HCT116 (cell line): ENCODE data around the gene CCDC38. TPM values are rescaled to one million over a fixed set of nuclear protein-coding genes. Genes with fewer than 3 reads are reported as not detected.

Experiments used
- ATAC-seq: fragments of 200-7000 bp; cut with Tn5 transposase; 2 replicates; pipeline ENCODE4 v1.9.1; 2020; ENCODE audit warnings: mild to moderate bottlenecking, moderate library complexity
- BruUV-seq: library from RNA; stranded (reverse); fragments of 400-500 nt; replicated peaks from 2 replicates; lab custom pipeline; 2021; lab: Mats Ljungman, UMichigan
- CTCF ChIA-PET: fragments of 300-600 bp; sonication (Branson Sonifier 250); formaldehyde crosslinking; loops from one replicate; lab custom pipeline; 2021; ENCODE audit warnings: antibody characterized with exemption; lab: Charles Lee
- POLR2A ChIA-PET: fragments of 300-600, 350-600 bp; sonication (Branson Sonifier 250); formaldehyde crosslinking; loops from one replicate; lab custom pipeline; 2021; ENCODE audit warnings: antibody characterized with exemption; lab: Charles Lee
- RAD21 ChIA-PET, 2 experiments: fragments of 300-600 bp; sonication (Branson Sonifier 250); formaldehyde crosslinking; loops; one replicate each; lab custom pipeline; 2023; ENCODE audit warnings: low total read pairs in 2 of 2; ENCODE audit not compliant: uncharacterized antibody in 2 of 2, unreplicated experiment in 2 of 2, low non-redundant PET in 1 of 2; lab: Charles Lee
- DNase-seq: peaks from one replicate; pipeline ENCODE4 v3.0.0-alpha.2; 2010; ENCODE audit warnings: low read depth, low spot score
- H2AFZ ChIP-seq: fragments of 200-600 bp; shearing (Covaris generic), sonication (generic); 2 replicates; pipeline ENCODE4 v1.6.1; 2017; ENCODE audit warnings: low read depth, mixed run types, mixed read lengths, antibody characterized with exemption, low read length; ENCODE audit not compliant: poor library complexity, severe bottlenecking
- H3K27ac ChIP-seq: 2 replicates; pipeline ENCODE4 v1.5.1; 2012; ENCODE audit warnings: low read depth, low read length
- H3K27me3 ChIP-seq: fragments of 200-600 bp; sonication (generic); 2 replicates; pipeline ENCODE4 v1.6.1; 2016; ENCODE audit warnings: mixed run types, low read length, mixed read lengths; ENCODE audit not compliant: insufficient read depth
- H3K36me3 ChIP-seq, 2 experiments: fragments of 200-500 bp in 1 of 2; fragments of 200-600 bp in 1 of 2; sonication (Bioruptor generic) in 1 of 2; sonication (generic) in 1 of 2; 2 replicates each; pipeline versions ENCODE4 v1.5.1 to v1.6.1; 2014 to 2016; ENCODE audit warnings: low read length in 2 of 2, inconsistent platforms in 1 of 2, mixed read lengths in 1 of 2, mixed run types in 1 of 2; ENCODE audit not compliant: insufficient read depth in 2 of 2, control insufficient read depth in 1 of 2
- H3K4me1 ChIP-seq, 2 experiments: fragments of 200-600 bp in 1 of 2; sonication (generic) in 1 of 2; 2 replicates each; pipeline versions ENCODE4 v1.5.1 to v1.6.1; 2012 to 2017; ENCODE audit warnings: low read length in 2 of 2, inconsistent platforms in 1 of 2, mild to moderate bottlenecking in 1 of 2, mixed read lengths in 1 of 2, mixed run types in 1 of 2, moderate library complexity in 1 of 2; ENCODE audit not compliant: insufficient read depth in 2 of 2, control insufficient read depth in 1 of 2
- H3K4me2 ChIP-seq: fragments of 200-600 bp; sonication (generic); 2 replicates; pipeline ENCODE4 v1.6.1; 2017; ENCODE audit warnings: mixed run types, low read length, mixed read lengths
- H3K4me3 ChIP-seq, 2 experiments: fragments of 200-600 bp in 1 of 2; sonication (generic) in 1 of 2; replicated peaks in 1 of 2; 2 replicates each; pipeline ENCODE4 v1.5.1; 2011 to 2016; ENCODE audit warnings: low read length in 2 of 2, control low read depth in 1 of 2, low read depth in 1 of 2, mild to moderate bottlenecking in 1 of 2, mixed read lengths in 1 of 2, mixed run types in 1 of 2
- H3K79me2 ChIP-seq: fragments of 200-600 bp; sonication (generic); 2 replicates; pipeline ENCODE4 v1.6.1; 2017; ENCODE audit warnings: mild to moderate bottlenecking, mixed run types, low read length, moderate library complexity, mixed read lengths; ENCODE audit not compliant: insufficient read depth
- H3K9ac ChIP-seq: fragments of 200-600 bp; sonication (generic); 2 replicates; pipeline ENCODE4 v1.6.1; 2016; ENCODE audit warnings: low read length, mixed read lengths
- H3K9me2 ChIP-seq: fragments of 200-600 bp; sonication (generic), shearing (Covaris generic); 2 replicates; pipeline ENCODE4 v1.6.1; 2017; ENCODE audit warnings: mixed run types, mild to moderate bottlenecking, moderate library complexity; ENCODE audit not compliant: insufficient read depth
- H3K9me3 ChIP-seq, 2 experiments: fragments of 200-500 bp in 1 of 2; fragments of 200-600 bp in 1 of 2; sonication (Bioruptor generic) in 1 of 2; sonication (generic) in 1 of 2; 2 replicates each; pipeline ENCODE4 v1.6.1; 2014 to 2017; ENCODE audit warnings: low read length in 2 of 2, mixed read lengths in 2 of 2, inconsistent platforms in 1 of 2, low read depth in 1 of 2, mild to moderate bottlenecking in 1 of 2, mixed run types in 1 of 2, moderate library complexity in 1 of 2; ENCODE audit not compliant: control insufficient read depth in 1 of 2, insufficient read depth in 1 of 2
- H4K20me1 ChIP-seq: fragments of 200-600 bp; sonication (generic), shearing (Covaris generic); 2 replicates; pipeline ENCODE4 v1.6.1; 2017; ENCODE audit warnings: mixed run types, mild to moderate bottlenecking, moderate library complexity; ENCODE audit not compliant: insufficient read depth
- ATF3 ChIP-seq: IDR thresholded peaks from 2 replicates; pipeline ENCODE4 v1.6.1; 2012
- EZH2phosphoT487 ChIP-seq: fragments of 200-600 bp; IDR thresholded peaks from 2 replicates; pipeline ENCODE4 v1.6.1; 2018; ENCODE audit warnings: antibody characterized with exemption, borderline replicate concordance
- FOSL1 ChIP-seq: IDR thresholded peaks from 2 replicates; pipeline ENCODE4 v1.6.1; 2012; ENCODE audit warnings: low read depth
- JUND ChIP-seq: IDR thresholded peaks from 2 replicates; pipeline ENCODE4 v1.6.1; 2012
- MAX ChIP-seq: IDR thresholded peaks from 2 replicates; pipeline ENCODE4 v1.6.1; 2012
- REST ChIP-seq: IDR thresholded peaks from 2 replicates; pipeline ENCODE4 v1.6.1; 2012; ENCODE audit warnings: low read depth
- SRF ChIP-seq: IDR thresholded peaks from 2 replicates; pipeline ENCODE4 v1.6.1; 2012; ENCODE audit warnings: low read depth
- intact Hi-C: fragments of 100-400 bp; cut with micrococcal nuclease; formaldehyde crosslinking; loops from 2 replicates; pipeline ENCODE4 v1.10.0; 2022
- total RNA-seq: library from RNA; stranded (reverse); gene quantifications from one replicate; pipeline ENCODE4 v1.2.1, GENCODE V29; 2021; ENCODE audit not compliant: unreplicated experiment

CCDC38 gene
- total RNA-seq, 1 experiment from 2014 or later = 0.27 TPM

GRCh38 chr12:95836630-95837239, 105.7 kb downstream of the CCDC38 start:
- peak overlapping the region; percentile 19 for H2AFZ ChIP-seq
- no peaks in the 10 kb centered on the region for H3K9me2 ChIP-seq
- CTCF ChIA-PET = no interaction called here
- H3K9me3 ChIP-seq = no peaks in the 10 kb centered on the region
- H3K79me2 ChIP-seq = no peaks in the 10 kb centered on the region
- DNase-seq (no peak), ATAC-seq (peak; percentile 71)
- intact Hi-C loops = no loop called here
- peaks cover 7 to 26% of the 10 kb centered on the region in 2 experiments; a peak in 3 of 4 replicates for H3K4me1 ChIP-seq
- no peaks in the 10 kb centered on the region for H3K27me3 ChIP-seq
- no peak overlapping the region for H3K27ac ChIP-seq
- no peak overlapping the region for H3K4me3 ChIP-seq
- H3K36me3 ChIP-seq = no peaks in the 10 kb centered on the region
- no peaks in the 10 kb centered on the region for H4K20me1 ChIP-seq
- POLR2A ChIA-PET = no interaction called here
- H3K4me2 ChIP-seq = peak overlapping the region; percentile 27
- no TSS peak for BruUV-seq
- TF ChIP-seq ATF3 (no peak), MAX (no peak), FOSL1 (no peak), SRF (no peak), EZH2phosphoT487 (no peak), JUND (no peak), REST (no peak)
- no peak overlapping the region for H3K9ac ChIP-seq
- RAD21 ChIA-PET = interaction anchor here in 1 of 2 experiments (1.4 kb wide), 1 partner anchor 250 kb away, joined by 4 read pairs; no protein-coding TSS in a partner anchor
